PFSK-1 (cell line): ENCODE measurements around the gene SPATA33.
A peak's percentile ranks its signal among the peaks of the same experiment; 100 is the strongest.

Experiments used
- POLR2AphosphoS5 ChIP-seq: IDR thresholded peaks from 2 replicates; pipeline ENCODE4 v1.6.1; 2012; ENCODE audit warnings: low read depth, mild to moderate bottlenecking, control low read depth, low read length, moderate library complexity
- REST ChIP-seq, 2 experiments: IDR thresholded peaks; 2 replicates each; pipeline versions ENCODE4 v1.6.1 to v1.8.0; 2011 to 2012; ENCODE audit warnings: low read depth in 2 of 2, low read length in 2 of 2, control low read depth in 1 of 2, inconsistent platforms in 1 of 2, mild to moderate bottlenecking in 1 of 2, moderate library complexity in 1 of 2; ENCODE audit not compliant: insufficient read depth in 1 of 2
- SIN3A ChIP-seq: IDR thresholded peaks from 2 replicates; pipeline ENCODE4 v1.6.1; 2012; ENCODE audit warnings: mild to moderate bottlenecking, low read length, moderate library complexity, borderline replicate concordance; ENCODE audit not compliant: insufficient read depth
- TAF1 ChIP-seq: IDR thresholded peaks from 2 replicates; pipeline ENCODE4 v1.6.1; 2012; ENCODE audit warnings: low read length, control low read depth, borderline replicate concordance; ENCODE audit not compliant: insufficient read depth

GRCh38 chr16:89616623-89617022, 41.0 kb upstream of the SPATA33 start:
- TF ChIP-seq POLR2AphosphoS5 (no peak), REST (IDR thresholded peaks at IDR 0.05; ENCODE audit: insufficient read depth in 1 of 2, low read depth in 2 of 2, low read length in 2 of 2) (peak in 1 of 2 experiments; percentile 51; a peak in 1 of 4 replicates), SIN3A (peak; percentile 88; the same call in 1 of the 2 replicates), TAF1 (no peak)
